Karpas-422 (cell line): ENCODE results near the gene ENAH. TPM values are rescaled to one million over a fixed set of nuclear protein-coding genes. Genes with fewer than 3 reads are reported as not detected.
A peak's percentile ranks its signal among the peaks of the same experiment; 100 is the strongest.
"Not testable (repeated sequence)": the region's sequence is repeated elsewhere in the genome, so short reads cannot be mapped to it uniquely, and the experiment has no call there.

Experiments
- DNase-seq: peaks from one replicate; pipeline ENCODE4 v3.0.0-alpha.2; 2015
- H2AFZ ChIP-seq: fragments of 200-600 bp; sonication (generic); 2 replicates; pipeline ENCODE4 v1.6.1; 2014; ENCODE audit warnings: antibody characterized with exemption, low read length, mixed read lengths
- H3K27ac ChIP-seq: fragments of 200-600 bp; sonication (generic); 2 replicates; pipeline ENCODE4 v1.5.1; 2014; ENCODE audit warnings: mild to moderate bottlenecking, low read length, moderate library complexity
- H3K27me3 ChIP-seq: fragments of 200-600 bp; sonication (generic); 2 replicates; pipeline ENCODE4 v1.6.1; 2014; ENCODE audit warnings: low read length, mixed read lengths
- H3K36me3 ChIP-seq: fragments of 200-600 bp; sonication (generic); 2 replicates; pipeline ENCODE4 v1.6.1; 2014; ENCODE audit warnings: low read length, mixed read lengths; ENCODE audit not compliant: insufficient read depth
- H3K4me1 ChIP-seq: fragments of 200-600 bp; sonication (generic); 2 replicates; pipeline ENCODE4 v1.6.1; 2014; ENCODE audit warnings: mild to moderate bottlenecking, low read length, mixed read lengths
- H3K4me2 ChIP-seq: fragments of 200-600 bp; sonication (generic); 2 replicates; pipeline ENCODE4 v1.6.1; 2014; ENCODE audit warnings: low read length, low read depth, mild to moderate bottlenecking; ENCODE audit not compliant: poor library complexity, severe bottlenecking
- H3K4me3 ChIP-seq: fragments of 200-600 bp; sonication (generic); 2 replicates; pipeline ENCODE4 v1.5.1; 2014; ENCODE audit warnings: mild to moderate bottlenecking, antibody characterized with exemption, low read length, mixed read lengths
- H3K79me2 ChIP-seq: fragments of 200-600 bp; sonication (generic); 2 replicates; pipeline ENCODE4 v1.6.1; 2014; ENCODE audit warnings: mild to moderate bottlenecking, low read length, mixed read lengths
- H3K9ac ChIP-seq: fragments of 200-600 bp; sonication (generic); 2 replicates; pipeline ENCODE4 v1.6.0; 2014; ENCODE audit warnings: low read length
- H3K9me2 ChIP-seq: fragments of 200-600 bp; sonication (generic), shearing (Covaris generic); replicated peaks from 2 replicates; pipeline ENCODE4 v1.6.0; 2014; ENCODE audit warnings: mild to moderate bottlenecking, low read length, moderate library complexity; ENCODE audit not compliant: insufficient read depth
- H3K9me3 ChIP-seq: fragments of 300-700, 200-600 bp; sonication (generic); 2 replicates; pipeline ENCODE4 v1.6.1; 2014; ENCODE audit warnings: low read length, mixed read lengths
- H4K20me1 ChIP-seq: fragments of 200-600 bp; sonication (generic); 2 replicates; pipeline ENCODE4 v1.6.1; 2014; ENCODE audit warnings: mild to moderate bottlenecking, antibody characterized with exemption, low read length, low read depth; ENCODE audit not compliant: insufficient read depth
- total RNA-seq: library from RNA; depleted of rRNA; stranded (reverse); fragments of >200 nt; shearing (Covaris generic); gene quantifications from 2 replicates; pipeline ENCODE4 v1.2.3, GENCODE V29; 2014; ENCODE audit warnings: low replicate concordance; rRNA removed

ENAH gene
- total RNA-seq = 0.07 TPM in 1 of 2 replicates, not detected in the other

DNA sequence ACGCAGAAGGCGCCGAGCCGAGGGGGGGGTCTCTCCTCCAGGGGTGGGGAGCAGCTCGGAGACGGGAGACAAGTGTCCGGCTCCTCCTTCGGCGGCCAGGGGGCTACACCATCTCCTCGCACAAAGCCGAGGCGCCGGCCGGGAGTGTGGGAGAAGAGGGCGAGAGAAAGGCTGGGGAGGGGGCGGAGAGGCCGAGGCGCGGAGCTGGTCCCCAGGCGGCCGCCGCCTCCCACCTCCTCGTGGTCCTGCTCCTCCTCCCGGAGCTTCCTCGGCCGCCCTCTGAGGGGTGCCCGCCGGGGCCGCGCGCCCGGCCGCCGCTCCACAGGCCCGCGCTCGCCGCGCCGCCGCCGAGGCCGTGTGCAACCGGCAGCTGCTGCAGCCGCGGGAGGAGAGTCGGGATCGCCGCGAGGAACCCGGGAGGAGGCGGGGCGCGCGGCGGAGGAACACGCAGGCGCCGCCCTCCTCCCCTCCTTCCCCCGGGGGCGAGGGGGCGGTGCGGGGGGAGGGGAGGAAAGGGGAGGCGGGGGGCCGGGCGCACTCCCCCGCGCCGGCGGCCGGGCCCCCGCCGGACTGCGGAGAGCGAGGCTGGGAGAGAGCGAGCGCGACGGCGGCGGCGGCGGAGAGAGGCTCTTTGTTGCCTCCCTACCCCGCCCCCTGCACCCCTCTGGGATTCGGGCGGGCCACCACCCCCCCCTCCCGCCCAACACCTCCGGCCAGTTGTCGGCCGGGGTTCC, at the start of gene ENAH:
Gene ENAH (minus strand): TSS at position 395 of the 734 bp plus-strand sequence. CDS start 433 bp downstream, outside the sequence.
- Histone ChIP-seq H3K36me3 (no peaks in the 10 kb centered on the region), H3K79me2 (no peaks in the 10 kb centered on the region), H3K4me1 (peaks cover 6% of the 10 kb centered on the region; the same call in 1 of the 2 replicates), H2AFZ (no peak within 1 kb of the TSS), H3K27me3 (no peaks in the 10 kb centered on the region), H3K27ac (no peak within 1 kb of the TSS), H3K9ac (no peak within 1 kb of the TSS), H3K9me2 (no peaks in the 10 kb centered on the region), H3K4me2 (peak within 1 kb of the TSS; percentile 57), H3K4me3 (peak within 1 kb of the TSS; percentile 48; the same call in 1 of the 2 replicates), H3K9me3 (no peaks in the 10 kb centered on the region), H4K20me1 (no peaks in the 10 kb centered on the region)
- DNase-seq = peak; percentile 49

DNA sequence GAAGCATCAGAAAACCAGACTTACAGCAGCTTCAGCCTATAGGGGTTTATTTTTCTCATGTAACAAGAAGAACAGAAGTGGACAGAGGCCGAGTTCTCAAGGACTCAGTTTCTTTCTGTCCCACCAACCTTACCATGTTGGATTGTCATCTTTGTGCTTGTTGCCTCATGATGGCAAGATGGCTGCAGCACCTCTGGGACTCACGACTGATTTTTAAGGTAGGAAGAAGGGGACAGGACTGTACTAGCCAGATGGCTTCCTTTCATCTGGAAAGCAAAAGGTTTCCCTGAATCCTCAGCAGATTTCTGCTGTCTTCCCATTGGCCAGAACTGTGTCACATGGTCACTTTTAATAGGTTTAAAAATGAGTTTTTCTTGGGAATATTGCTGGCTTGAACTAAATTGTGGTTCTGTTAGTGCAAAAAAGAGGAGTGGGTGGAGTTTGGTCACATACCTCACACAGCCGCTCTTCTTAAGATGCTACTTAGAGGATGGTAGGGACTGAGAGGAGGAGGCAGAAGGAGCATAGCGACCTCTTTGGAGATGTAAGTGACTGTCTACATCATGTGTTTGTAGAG, 48.1 kb upstream of the ENAH start:
- Histone ChIP-seq H3K4me3 (no peak overlapping the region), H3K4me1 (no peaks in the 10 kb centered on the region), H2AFZ (no peak overlapping the region), H3K27me3 (no peaks in the 10 kb centered on the region), H3K9ac (no peak overlapping the region), H4K20me1 (no peaks in the 10 kb centered on the region), H3K27ac (no peak overlapping the region), H3K9me2 (no peaks in the 10 kb centered on the region), H3K79me2 (no peaks in the 10 kb centered on the region), H3K9me3 (no peaks in the 10 kb centered on the region), H3K36me3 (no peaks in the 10 kb centered on the region), H3K4me2 (no peak overlapping the region)
- no peak for DNase-seq

DNA sequence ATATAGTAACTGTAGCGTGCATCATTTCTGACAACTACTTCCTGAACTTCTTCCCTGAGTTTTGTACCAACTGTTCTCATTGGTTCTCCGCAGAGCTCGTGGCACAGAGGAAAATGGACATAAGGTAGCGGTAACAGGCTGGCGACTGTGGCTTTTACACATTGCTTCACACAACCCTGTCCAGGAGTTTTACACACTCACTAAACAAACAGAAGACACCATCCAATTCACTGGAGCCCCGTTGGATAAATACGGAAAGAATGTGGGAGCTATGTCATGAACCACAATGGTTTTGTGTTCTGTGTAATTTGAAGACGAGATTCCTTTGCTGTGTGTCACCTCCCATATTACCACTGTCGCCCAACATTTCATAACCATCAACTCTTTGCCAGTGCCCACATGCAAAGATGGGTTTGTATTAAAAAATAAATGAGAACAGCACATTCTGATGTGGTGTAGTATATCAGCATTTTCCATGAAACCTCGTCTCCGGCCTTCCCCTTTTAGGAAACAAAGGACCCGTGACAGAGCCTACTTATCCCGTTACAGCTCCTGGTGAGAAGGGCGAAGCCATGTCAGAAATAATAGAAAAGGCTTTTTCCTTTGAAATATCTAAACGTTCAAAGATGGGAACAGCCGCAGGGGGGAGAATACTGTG, 47.4 kb upstream of the ENAH start:
- Histone ChIP-seq H3K9ac (no peak overlapping the region), H3K27me3 (no peaks in the 10 kb centered on the region), H2AFZ (no peak overlapping the region), H3K79me2 (no peaks in the 10 kb centered on the region), H3K4me2 (no peak overlapping the region), H3K27ac (no peak overlapping the region), H3K36me3 (no peaks in the 10 kb centered on the region), H3K4me1 (no peaks in the 10 kb centered on the region), H3K4me3 (no peak overlapping the region), H3K9me3 (no peaks in the 10 kb centered on the region), H3K9me2 (no peaks in the 10 kb centered on the region), H4K20me1 (no peaks in the 10 kb centered on the region)
- DNase-seq = no peak

DNA sequence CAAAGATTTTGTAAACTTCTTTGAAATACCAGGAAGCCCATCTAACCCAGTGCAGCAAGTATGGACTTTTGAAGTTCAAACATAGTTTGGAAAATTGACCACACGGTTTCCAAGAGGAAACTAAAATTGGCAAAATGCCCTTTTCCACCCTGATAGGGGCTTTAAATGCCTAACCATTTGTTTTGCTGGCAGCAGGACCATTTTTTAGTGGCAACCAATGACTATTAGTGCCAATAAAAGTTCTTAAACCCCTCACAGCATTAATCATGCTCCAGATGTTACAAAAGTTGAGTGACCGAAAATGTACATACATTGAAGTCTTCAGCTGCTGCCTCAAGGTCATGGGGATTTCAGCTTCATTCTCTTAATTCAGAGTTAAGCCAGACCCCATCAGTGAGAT, 46.4 kb upstream of the ENAH start:
- Histone ChIP-seq H2AFZ (no peak overlapping the region), H3K9me2 (no peaks in the 10 kb centered on the region), H3K4me2 (no peak overlapping the region), H3K9ac (no peak overlapping the region), H4K20me1 (no peaks in the 10 kb centered on the region), H3K9me3 (no peaks in the 10 kb centered on the region), H3K36me3 (no peaks in the 10 kb centered on the region), H3K4me1 (no peaks in the 10 kb centered on the region), H3K79me2 (no peaks in the 10 kb centered on the region), H3K4me3 (no peak overlapping the region), H3K27me3 (no peaks in the 10 kb centered on the region), H3K27ac (no peak overlapping the region)
- no peak for DNase-seq

GRCh38 chr1:225698194-225698593, 45.3 kb upstream of the ENAH start:
- H3K9ac ChIP-seq, H3K36me3 ChIP-seq, H3K79me2 ChIP-seq, H3K4me2 ChIP-seq, H3K27ac ChIP-seq, H4K20me1 ChIP-seq, H3K9me2 ChIP-seq, H3K9me3 ChIP-seq, H3K4me1 ChIP-seq, DNase-seq, H3K27me3 ChIP-seq, H2AFZ ChIP-seq, H3K4me3 ChIP-seq: not testable (repeated sequence)

DNA sequence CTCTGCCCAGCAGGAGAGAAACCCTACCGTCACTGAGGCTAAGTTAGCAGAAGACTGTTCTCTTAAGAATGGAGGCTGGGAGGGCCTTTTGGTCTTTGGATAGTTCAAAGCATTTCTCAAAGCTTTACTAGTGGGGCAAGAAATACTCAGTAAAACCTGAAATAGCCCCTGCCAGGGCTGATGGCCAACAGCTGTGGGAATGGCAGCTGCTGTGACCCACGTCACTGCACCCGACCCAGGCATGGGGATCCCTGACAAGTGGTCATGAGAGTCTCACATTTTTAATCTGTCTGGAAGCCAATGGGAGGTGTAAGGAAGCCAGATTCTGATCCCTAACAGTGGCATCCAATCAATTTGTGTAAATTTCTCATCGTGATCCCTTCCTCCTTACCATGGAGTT, 44.5 kb upstream of the ENAH start:
- no peak overlapping the region for H3K9ac ChIP-seq
- H3K27ac ChIP-seq = no peak overlapping the region
- no peaks in the 10 kb centered on the region for H3K27me3 ChIP-seq
- H3K9me3 ChIP-seq = no peaks in the 10 kb centered on the region
- H3K4me1 ChIP-seq = no peaks in the 10 kb centered on the region
- H3K4me3 ChIP-seq = no peak overlapping the region
- no peak overlapping the region for H3K4me2 ChIP-seq
- H4K20me1 ChIP-seq = no peaks in the 10 kb centered on the region
- no peak overlapping the region for H2AFZ ChIP-seq
- H3K9me2 ChIP-seq = no peaks in the 10 kb centered on the region
- no peak for DNase-seq
- H3K36me3 ChIP-seq = no peaks in the 10 kb centered on the region
- no peaks in the 10 kb centered on the region for H3K79me2 ChIP-seq

GRCh38 chr1:225695578-225696337, 42.8 kb upstream of the ENAH start:
- no peak overlapping the region for H3K9ac ChIP-seq
- no peaks in the 10 kb centered on the region for H3K9me2 ChIP-seq
- H3K36me3 ChIP-seq = no peaks in the 10 kb centered on the region

GRCh38 chr1:225694151-225694603, 41.3 kb upstream of the ENAH start:
- Histone ChIP-seq H3K4me2 (no peak overlapping the region), H4K20me1 (no peaks in the 10 kb centered on the region), H3K4me3 (no peak overlapping the region), H3K27me3 (no peaks in the 10 kb centered on the region), H3K9me2 (no peaks in the 10 kb centered on the region), H3K27ac (no peak overlapping the region), H3K36me3 (no peaks in the 10 kb centered on the region), H2AFZ (no peak overlapping the region), H3K9ac (no peak overlapping the region), H3K4me1 (no peaks in the 10 kb centered on the region), H3K79me2 (no peaks in the 10 kb centered on the region), H3K9me3 (no peaks in the 10 kb centered on the region)
- no peak for DNase-seq

More at GRCh38 chr1:225695578-225696337, 42.8 kb upstream of the ENAH start:
- Histone ChIP-seq H3K27me3 (no peaks in the 10 kb centered on the region), H3K4me1 (no peaks in the 10 kb centered on the region), H3K4me3 (no peak overlapping the region), H2AFZ (no peak overlapping the region), H4K20me1 (no peaks in the 10 kb centered on the region), H3K9me3 (no peaks in the 10 kb centered on the region), H3K27ac (no peak overlapping the region), H3K4me2 (no peak overlapping the region), H3K79me2 (no peaks in the 10 kb centered on the region)
- DNase-seq = no peak
